Loucy (cell line): ENCODE data around the gene HOXD8.

Source experiments
- CTCF ChIP-seq: fragments of 200-600 bp; sonication (generic); conservative IDR thresholded peaks from 2 replicates; pipeline ENCODE4 v1.5.1; 2014; ENCODE audit warnings: mild to moderate bottlenecking, antibody characterized with exemption, low read length
- EZH2phosphoT487 ChIP-seq: fragments of 200-600 bp; IDR thresholded peaks from 2 replicates; pipeline ENCODE4 v1.6.1; 2018; ENCODE audit warnings: antibody characterized with exemption, mild to moderate bottlenecking, moderate library complexity, borderline replicate concordance

GRCh38 chr2:176171351-176172006, 42.0 kb downstream of the HOXD8 start:
- TF ChIP-seq CTCF (no peak), EZH2phosphoT487 (no peak)
